Activated naive CD4-positive, alpha-beta T cell treated with anti-CD3 and anti-CD28 coated beads, Interleukin-2, amount 50 U/mL, for 24 hours (primary cell): Measurements from ENCODE around the gene DOCK3.
"Not testable (repeated sequence)": the region's sequence is repeated elsewhere in the genome, so short reads cannot be mapped to it uniquely, and the experiment has no call there.

Source experiments
- H3K27ac Mint-ChIP-seq: one replicate; pipeline ENCODE4 v1.8.0; 2021; ENCODE audit warnings: mild to moderate bottlenecking, mixed read lengths
- H3K27me3 Mint-ChIP-seq: one replicate; pipeline ENCODE4 v1.8.0; 2021; ENCODE audit warnings: mixed read lengths
- H3K36me3 Mint-ChIP-seq: one replicate; pipeline ENCODE4 v1.8.0; 2021; ENCODE audit warnings: mixed read lengths
- H3K4me1 Mint-ChIP-seq: one replicate; pipeline ENCODE4 v1.8.0; 2021; ENCODE audit warnings: mixed read lengths
- H3K4me3 Mint-ChIP-seq: one replicate; pipeline ENCODE4 v1.8.0; 2021; ENCODE audit warnings: mild to moderate bottlenecking, mixed read lengths
- H3K9me3 Mint-ChIP-seq: one replicate; pipeline ENCODE4 v1.8.0; 2021; ENCODE audit warnings: mixed read lengths

DOCK3 gene

DNA sequence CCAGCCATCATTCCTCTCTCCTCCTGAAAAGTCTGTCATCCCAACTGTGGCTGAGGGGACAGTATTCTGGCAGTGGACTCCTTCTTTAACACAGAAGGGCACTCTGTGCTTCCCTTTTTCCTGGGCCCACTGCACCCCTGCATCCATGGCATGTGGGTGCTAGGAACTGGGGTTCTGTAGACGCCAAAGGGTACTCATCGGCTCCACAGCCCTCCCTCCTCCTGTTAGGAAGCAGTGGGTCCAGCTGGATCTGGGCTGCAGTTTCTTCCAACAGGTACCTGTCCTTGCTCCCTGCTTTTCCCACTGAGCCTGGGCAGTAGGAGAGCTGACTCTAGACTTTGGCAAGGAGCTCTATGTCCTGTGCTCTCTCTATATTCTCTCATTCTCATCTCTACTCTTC lies 704.0 kb downstream of the DOCK3 start:
- no peaks in the 10 kb centered on the region for H3K36me3 Mint-ChIP-seq
- H3K4me1 Mint-ChIP-seq: peaks cover 15% of the 10 kb centered on the region
- H3K4me3 Mint-ChIP-seq: no peak overlapping the region
- no peaks in the 10 kb centered on the region for H3K9me3 Mint-ChIP-seq
- no peak overlapping the region for H3K27ac Mint-ChIP-seq
- H3K27me3 Mint-ChIP-seq: no peaks in the 10 kb centered on the region

DNA sequence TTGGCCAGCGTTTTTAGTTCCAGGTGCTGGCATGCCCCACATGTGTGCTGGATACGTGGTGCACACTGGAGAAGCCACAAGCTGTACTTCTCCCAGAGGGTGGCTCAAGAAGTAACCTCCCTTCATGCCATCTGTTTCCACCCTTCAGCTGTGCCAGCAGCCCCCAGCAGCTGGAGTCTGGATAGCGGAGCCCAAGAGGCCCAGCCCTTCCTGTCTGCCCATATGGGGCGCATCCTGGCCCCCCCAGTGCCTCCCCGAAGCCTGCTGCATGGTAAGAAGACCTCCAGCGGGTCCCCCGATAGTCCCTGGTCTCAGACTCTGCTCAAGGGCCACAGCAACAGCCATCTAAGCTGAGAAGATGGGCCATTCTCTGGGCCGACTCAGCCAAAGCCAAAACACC lies 704.6 kb downstream of the DOCK3 start:
- no peaks in the 10 kb centered on the region for H3K36me3 Mint-ChIP-seq
- H3K4me3 Mint-ChIP-seq: no peak overlapping the region
- no peaks in the 10 kb centered on the region for H3K9me3 Mint-ChIP-seq
- H3K4me1 Mint-ChIP-seq: peaks cover 20% of the 10 kb centered on the region
- no peaks in the 10 kb centered on the region for H3K27me3 Mint-ChIP-seq
- no peak overlapping the region for H3K27ac Mint-ChIP-seq

DNA sequence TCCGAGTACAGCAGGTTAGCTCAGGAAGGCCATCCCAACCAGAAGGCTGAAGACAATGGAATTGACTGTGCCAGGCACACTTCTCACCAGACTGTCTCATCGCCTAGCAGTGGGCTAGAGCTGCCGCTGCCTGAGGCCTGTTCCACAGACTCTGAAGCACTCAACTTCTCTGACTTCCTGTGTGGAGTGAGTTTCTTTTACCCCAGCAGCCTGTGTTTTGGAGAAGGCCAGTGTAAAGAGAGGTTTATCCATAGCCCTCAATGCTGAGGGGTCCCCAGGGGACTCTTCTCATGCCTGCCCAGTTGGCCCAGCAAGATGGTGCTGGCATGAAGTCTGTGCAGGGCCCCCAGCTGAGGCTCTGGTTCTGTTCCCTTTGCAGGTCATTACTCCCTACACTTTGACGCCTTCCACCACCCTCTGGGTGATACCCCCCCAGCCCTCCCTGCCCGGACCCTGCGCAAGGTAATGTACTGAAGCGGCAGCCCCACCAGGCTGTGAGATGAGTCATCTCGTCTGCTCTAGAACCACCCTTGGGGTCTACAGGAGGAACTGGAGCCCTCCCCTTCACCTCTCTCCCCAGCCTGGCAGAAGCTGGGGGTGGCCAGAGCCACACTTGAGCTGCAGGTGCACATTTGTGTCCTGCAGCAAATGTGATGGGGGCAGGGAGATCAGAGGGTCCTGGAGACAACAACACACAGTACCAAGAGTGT lies 705.2 kb downstream of the DOCK3 start:
- H3K27me3 Mint-ChIP-seq: no peaks in the 10 kb centered on the region
- peaks cover 20% of the 10 kb centered on the region for H3K4me1 Mint-ChIP-seq
- H3K36me3 Mint-ChIP-seq: no peaks in the 10 kb centered on the region
- no peak overlapping the region for H3K27ac Mint-ChIP-seq
- H3K4me3 Mint-ChIP-seq: no peak overlapping the region
- no peaks in the 10 kb centered on the region for H3K9me3 Mint-ChIP-seq

DNA sequence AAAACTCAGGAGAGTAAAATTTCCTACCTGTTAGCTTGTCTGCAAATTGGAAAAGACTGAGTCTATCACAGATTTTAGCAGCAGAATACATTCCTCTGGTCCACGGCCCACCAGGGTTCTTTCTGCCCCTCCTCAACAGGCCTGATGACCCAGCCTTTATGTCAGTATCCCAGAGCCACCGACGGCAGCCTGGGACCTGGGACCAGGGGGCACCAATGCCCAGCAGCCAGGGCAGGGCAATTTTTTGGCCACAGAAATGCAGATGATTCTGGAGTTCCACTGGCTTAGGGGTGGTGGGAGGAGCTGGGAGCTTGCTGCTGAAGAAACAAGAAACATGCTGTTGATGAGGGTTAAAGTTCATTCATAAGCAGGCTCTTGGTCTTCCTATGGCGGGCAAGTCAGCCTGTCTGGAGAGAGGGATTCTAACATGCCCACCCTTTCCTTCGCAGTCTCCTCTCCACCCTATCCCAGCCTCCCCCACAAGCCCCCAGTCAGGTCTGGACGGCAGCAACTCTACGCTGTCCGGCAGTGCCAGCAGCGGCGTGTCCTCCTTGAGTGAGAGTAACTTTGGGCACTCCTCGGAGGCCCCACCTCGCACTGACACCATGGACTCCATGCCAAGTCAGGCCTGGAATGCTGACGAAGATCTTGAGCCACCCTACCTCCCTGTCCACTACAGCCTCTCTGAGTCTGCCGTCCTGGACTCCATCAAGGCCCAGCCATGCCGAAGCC lies 706.0 kb downstream of the DOCK3 start:
- Mint-ChIP-seq H3K36me3 (peaks cover under 1% of the 10 kb centered on the region), H3K4me1 (peaks cover 23% of the 10 kb centered on the region), H3K9me3 (no peaks in the 10 kb centered on the region), H3K4me3 (no peak overlapping the region), H3K27ac (no peak overlapping the region), H3K27me3 (no peaks in the 10 kb centered on the region)

DNA sequence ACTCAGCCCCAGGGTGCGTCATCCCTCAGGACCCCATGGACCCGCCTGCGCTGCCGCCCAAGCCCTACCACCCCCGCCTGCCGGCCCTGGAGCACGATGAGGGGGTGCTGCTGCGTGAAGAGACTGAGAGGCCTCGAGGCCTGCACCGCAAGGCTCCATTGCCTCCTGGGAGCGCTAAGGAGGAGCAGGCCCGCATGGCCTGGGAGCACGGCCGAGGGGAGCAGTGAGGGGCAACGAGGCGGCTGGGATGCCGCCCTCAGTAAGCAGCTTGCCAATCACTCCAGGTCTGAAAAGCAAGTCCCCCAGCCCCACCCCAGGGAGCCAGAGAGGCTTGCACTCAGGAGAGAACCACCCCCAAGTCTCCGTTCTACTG lies 706.6 kb downstream of the DOCK3 start:
- Mint-ChIP-seq H3K27me3 (no peaks in the 10 kb centered on the region), H3K4me1 (peaks cover 28% of the 10 kb centered on the region), H3K27ac (no peak overlapping the region), H3K36me3 (peaks cover 5% of the 10 kb centered on the region), H3K4me3 (no peak overlapping the region), H3K9me3 (no peaks in the 10 kb centered on the region)

DNA sequence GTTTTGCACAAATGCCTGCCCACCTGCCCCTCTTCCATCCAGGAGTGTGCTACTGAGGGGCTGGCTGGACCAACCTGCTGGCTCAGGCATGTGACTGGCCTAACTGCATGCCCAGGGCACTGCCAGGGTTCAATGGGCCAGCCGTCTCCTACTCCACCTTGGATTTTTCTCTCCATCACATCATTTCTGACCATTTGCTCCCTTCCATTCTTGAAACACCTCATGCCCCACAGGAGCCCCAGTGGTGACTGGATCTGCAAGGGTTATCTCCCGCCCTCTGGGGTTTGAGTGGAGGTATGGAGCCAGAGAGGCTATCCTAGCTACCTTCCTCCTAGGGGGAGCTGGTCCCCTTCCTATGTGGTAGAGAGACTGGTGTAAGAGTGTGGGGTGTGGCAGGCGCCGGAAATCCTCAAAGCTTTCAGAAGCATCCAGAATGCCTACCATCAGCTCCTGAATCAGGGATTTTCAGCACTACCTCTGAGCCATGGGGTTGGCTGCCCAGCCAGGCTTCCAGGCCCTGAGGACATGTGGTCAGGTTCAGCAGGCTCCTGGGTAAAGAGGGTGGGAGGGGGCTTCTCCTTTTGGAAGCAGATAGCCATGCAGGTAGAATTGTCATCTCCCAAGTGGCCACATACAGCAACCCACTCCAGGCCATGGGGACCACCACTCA lies 707.5 kb downstream of the DOCK3 start:
- Mint-ChIP-seq H3K36me3 (peaks cover 7% of the 10 kb centered on the region), H3K27ac (no peak overlapping the region), H3K27me3 (no peaks in the 10 kb centered on the region), H3K4me3 (no peak overlapping the region), H3K4me1 (peaks cover 34% of the 10 kb centered on the region), H3K9me3 (no peaks in the 10 kb centered on the region)

DNA sequence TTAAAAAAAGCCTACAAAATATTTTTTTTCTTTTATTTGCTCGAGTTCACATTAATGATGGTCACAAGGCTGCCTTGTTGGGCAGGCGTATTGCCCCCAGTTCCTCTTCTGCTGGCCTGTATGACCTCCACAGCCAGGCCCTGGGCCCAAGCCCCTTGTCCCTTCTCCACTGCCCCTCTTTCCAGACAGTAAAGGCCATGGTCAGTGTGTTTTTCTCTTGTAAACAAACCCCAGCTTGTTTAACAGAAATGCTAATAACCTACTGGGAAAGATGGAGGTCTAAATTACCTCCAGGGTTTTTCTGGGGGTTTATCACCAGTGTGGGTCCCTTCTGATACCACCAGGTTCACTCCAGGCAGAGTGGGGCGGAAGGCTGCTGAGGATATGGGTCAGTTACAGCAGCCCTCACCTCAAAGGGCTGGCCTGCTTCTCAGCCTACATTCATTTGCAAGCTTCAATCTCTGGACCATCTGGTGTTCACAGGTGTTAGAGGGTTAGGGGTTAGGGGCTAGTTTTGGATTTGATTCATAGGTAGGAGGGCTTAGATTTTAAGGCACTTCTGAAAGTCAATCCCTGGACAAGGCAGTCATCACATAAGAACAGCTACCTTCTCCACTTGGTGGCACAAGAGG lies 708.3 kb downstream of the DOCK3 start:
- Mint-ChIP-seq H3K4me1 (peaks cover 43% of the 10 kb centered on the region), H3K9me3 (no peaks in the 10 kb centered on the region), H3K36me3 (peaks cover 12% of the 10 kb centered on the region), H3K27me3 (no peaks in the 10 kb centered on the region), H3K27ac (peak overlapping the region; percentile 76), H3K4me3 (peak overlapping the region; percentile 93)

DNA sequence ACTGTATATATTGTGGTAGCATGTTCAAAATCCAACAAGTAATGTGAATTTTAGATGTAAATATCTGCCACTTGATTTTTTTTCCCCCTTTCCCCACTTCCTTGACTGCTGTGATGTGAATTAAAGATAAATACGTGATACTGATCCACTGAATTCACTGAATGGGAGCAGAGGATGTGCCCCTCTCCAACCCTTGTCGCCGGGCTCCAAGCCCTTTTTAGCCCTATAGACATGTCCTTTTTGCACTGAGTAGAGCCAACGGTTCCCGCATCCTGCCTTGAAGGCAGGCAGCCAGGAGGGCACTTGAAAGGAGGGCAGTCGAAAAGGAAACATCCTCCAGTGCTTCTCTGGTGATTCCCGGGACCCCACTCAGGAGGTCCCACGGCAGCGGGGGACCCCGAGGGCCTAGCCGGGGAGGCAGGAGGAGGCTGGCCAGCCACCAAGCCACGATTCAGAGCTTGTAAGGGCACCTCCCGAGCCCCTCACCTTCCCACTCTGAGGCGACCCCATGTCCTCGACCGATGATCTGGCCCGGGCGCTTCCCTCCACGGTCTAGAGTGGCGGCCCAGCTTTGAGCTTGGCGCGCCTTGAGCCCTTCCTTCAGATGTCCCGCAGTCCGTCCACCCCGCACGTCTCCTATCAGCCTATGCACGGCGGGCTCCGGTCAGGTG lies 709.5 kb downstream of the DOCK3 start:
- Mint-ChIP-seq H3K9me3 (no peaks in the 10 kb centered on the region), H3K4me3 (peak overlapping the region; percentile 93), H3K36me3 (peaks cover 12% of the 10 kb centered on the region), H3K27me3 (no peaks in the 10 kb centered on the region), H3K27ac (peak overlapping the region; percentile 96), H3K4me1 (peaks cover 45% of the 10 kb centered on the region)

DNA sequence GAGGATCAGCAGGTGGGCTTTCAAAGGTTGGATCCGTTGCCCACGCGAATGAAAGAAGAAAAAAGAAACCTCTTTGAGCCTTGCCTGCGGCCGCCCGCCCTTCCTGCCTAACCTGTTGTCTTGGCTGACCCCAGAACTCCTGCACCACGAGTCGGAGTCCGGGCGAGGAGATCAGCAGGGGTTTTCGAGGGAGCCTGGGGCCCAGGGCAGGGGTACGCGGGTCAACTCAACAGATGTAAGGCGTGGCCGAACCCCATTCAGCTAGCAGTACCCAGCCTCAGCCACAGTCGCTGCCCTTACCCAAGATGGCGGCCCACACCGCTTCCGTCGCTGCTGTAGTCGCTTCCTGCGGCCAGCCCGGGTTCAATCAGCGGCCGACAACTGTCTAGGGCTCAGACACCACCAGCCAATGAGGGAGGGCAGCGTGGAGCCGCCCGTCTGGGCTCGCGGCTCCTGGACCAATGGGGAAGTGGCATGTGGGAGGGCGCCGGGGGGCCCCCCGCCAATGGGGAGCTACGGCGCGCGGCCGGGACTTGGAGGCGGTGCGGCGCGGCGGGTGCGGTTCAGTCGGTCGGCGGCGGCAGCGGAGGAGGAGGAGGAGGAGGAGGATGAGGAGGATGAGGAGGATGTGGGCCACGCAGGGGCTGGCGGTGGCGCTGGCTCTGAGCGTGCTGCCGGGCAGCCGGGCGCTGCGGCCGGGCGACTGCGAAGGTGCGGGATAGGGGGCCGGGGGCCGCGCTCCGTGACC lies 710.2 kb downstream of the DOCK3 start, which contains the start of gene MANF:
Gene MANF, plus strand, starts transcription at position 566 of the 748 bp plus-strand sequence. Its CDS starts 52 bp downstream, at position 618.
- Mint-ChIP-seq H3K36me3 (peaks cover 12% of the 10 kb centered on the region), H3K9me3 (no peaks in the 10 kb centered on the region), H3K4me1 (peaks cover 48% of the 10 kb centered on the region), H3K4me3 (peak within 1 kb of the TSS; percentile 93), H3K27me3 (no peaks in the 10 kb centered on the region), H3K27ac (peak within 1 kb of the TSS; percentile 96)

DNA sequence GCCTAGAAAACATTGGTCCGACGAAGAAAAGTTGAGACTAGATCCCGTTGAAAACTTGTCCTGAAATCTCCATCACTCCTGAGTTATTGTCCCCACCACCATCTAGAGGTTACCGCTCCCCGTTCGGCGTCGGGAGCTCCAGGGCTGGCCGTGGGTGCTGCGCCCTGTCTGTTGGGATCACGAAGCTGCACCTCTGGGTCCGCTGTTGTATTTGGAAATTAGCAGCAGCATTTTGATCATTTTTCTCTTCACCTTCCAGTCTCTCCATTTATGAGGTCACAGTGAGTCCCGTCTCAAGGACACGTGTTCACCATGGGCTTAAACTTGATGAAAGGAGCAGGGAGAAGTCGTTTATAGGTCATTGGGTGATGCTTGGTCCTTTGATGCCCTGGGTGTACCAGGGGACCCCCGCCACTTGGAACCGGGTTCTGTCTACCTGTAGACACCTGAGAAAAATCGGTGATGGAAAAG lies 710.9 kb downstream of the DOCK3 start:
- Mint-ChIP-seq H3K27ac (peak overlapping the region; percentile 93), H3K36me3 (peaks cover 12% of the 10 kb centered on the region)

DNA sequence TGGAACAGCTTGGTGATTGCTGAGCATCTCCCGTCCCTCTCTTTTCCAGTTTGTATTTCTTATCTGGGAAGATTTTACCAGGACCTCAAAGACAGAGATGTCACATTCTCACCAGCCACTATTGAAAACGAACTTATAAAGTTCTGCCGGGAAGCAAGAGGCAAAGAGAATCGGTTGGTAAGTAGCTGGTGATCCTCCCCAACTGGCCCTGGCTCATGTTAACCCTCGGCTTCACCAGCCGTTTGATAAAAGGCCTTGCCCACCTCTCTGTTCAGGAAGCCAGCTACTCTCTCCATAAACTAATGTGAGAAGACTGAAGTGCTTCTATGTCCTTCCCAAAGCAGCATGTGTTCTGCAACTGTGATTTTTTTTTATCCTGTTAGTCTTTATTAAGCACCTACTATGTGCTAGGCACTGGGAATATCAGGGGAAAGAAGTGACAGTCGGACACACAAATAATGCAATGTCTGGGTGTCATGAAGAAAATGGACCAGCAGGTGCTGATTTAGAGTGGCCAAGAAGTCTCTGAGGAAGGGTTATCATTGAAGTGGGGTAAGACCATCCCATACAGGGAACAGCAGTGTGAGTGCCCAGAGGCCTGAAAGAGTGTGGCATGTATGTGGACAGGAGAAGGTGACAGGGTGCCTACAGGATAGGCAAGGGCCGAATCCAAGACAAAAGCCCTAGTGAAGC lies 711.6 kb downstream of the DOCK3 start:
- peak overlapping the region; percentile 93 for H3K4me3 Mint-ChIP-seq
- H3K27me3 Mint-ChIP-seq: no peaks in the 10 kb centered on the region
- no peaks in the 10 kb centered on the region for H3K9me3 Mint-ChIP-seq
- H3K36me3 Mint-ChIP-seq: peaks cover 12% of the 10 kb centered on the region
- H3K27ac Mint-ChIP-seq: peak overlapping the region; percentile 93
- H3K4me1 Mint-ChIP-seq: peaks cover 57% of the 10 kb centered on the region

More for the DNA sequence above, 710.9 kb downstream of the DOCK3 start:
- H3K27me3 Mint-ChIP-seq: no peaks in the 10 kb centered on the region
- H3K4me3 Mint-ChIP-seq: peak overlapping the region; percentile 93
- H3K9me3 Mint-ChIP-seq: no peaks in the 10 kb centered on the region
- peaks cover 55% of the 10 kb centered on the region for H3K4me1 Mint-ChIP-seq

DNA sequence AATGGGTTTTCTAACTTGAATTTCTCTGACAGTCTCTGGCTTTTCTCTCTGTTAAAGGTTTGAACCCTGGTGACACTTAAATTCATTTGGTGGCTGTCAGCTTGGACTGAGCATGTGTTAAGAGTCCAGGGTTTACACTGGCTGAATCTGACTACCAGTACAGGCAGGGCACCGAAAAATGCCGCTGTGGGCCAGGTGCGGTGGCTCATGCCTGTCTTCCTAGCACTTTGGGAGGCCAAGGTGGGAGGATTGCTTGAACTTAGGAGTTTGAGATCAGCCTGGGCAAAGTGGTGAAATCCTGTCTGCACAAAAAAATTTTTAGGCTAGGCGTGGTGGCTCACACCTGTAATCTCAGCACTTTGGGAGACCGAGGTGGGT lies 712.1 kb downstream of the DOCK3 start:
- Mint-ChIP-seq H3K27me3 (no peaks in the 10 kb centered on the region), H3K27ac (peak overlapping the region; percentile 93), H3K36me3 (peaks cover 12% of the 10 kb centered on the region), H3K4me1 (peaks cover 57% of the 10 kb centered on the region), H3K4me3 (peak overlapping the region; percentile 93), H3K9me3 (no peaks in the 10 kb centered on the region)

DNA sequence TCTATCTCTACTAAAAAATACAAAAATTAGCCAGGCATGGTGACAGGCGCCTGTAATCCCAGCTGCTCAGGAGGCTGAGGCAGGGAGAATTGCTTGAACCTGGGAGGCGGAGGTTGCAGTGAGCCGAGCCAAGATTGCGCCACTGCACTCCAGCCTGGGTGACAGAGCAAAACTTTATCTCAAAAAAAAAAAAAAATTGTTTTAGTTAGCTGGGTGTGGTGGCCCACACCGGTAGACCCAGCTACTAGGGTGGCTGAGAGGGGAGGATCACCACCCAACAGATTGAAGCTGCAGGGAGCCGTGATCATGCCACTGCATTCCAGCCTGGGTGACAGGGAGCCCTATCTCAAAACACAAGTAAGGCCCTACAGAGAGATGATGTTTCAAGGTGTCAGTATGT lies 712.6 kb downstream of the DOCK3 start:
- H3K9me3 Mint-ChIP-seq, H3K27ac Mint-ChIP-seq, H3K27me3 Mint-ChIP-seq: not testable (repeated sequence)
- peaks cover 57% of the 10 kb centered on the region for H3K4me1 Mint-ChIP-seq
- peak overlapping the region; percentile 93 for H3K4me3 Mint-ChIP-seq
- H3K36me3 Mint-ChIP-seq: peaks cover 12% of the 10 kb centered on the region
